Glutamatergic neuron (in vitro differentiated cells): Measurements from ENCODE around the gene USP13. TPM values are rescaled to one million over a fixed set of nuclear protein-coding genes. Genes with fewer than 3 reads are reported as not detected.

ENCODE experiments used
- DNase-seq: peaks from one replicate; pipeline ENCODE4 v3.0.0; 2022
- H3K27ac Mint-ChIP-seq: one replicate; pipeline ENCODE4 v1.8.0; 2020; ENCODE audit warnings: mild to moderate bottlenecking, mixed read lengths, inconsistent platforms; ENCODE audit not compliant: unreplicated experiment
- H3K27me3 Mint-ChIP-seq: one replicate; pipeline ENCODE4 v1.8.0; 2020; ENCODE audit warnings: mild to moderate bottlenecking, moderate library complexity, mixed read lengths, inconsistent platforms; ENCODE audit not compliant: unreplicated experiment
- H3K36me3 Mint-ChIP-seq: one replicate; pipeline ENCODE4 v1.8.0; 2020; ENCODE audit warnings: mild to moderate bottlenecking, mixed read lengths, inconsistent platforms; ENCODE audit not compliant: unreplicated experiment
- H3K4me1 Mint-ChIP-seq: one replicate; pipeline ENCODE4 v1.8.0; 2020; ENCODE audit warnings: mild to moderate bottlenecking, low read depth, mixed read lengths, inconsistent platforms; ENCODE audit not compliant: unreplicated experiment
- H3K4me3 Mint-ChIP-seq: one replicate; pipeline ENCODE4 v1.8.0; 2020; ENCODE audit warnings: mild to moderate bottlenecking, mixed read lengths, inconsistent platforms; ENCODE audit not compliant: unreplicated experiment
- H3K9me3 Mint-ChIP-seq: one replicate; pipeline ENCODE4 v1.8.0; 2020; ENCODE audit warnings: mild to moderate bottlenecking, moderate library complexity, mixed read lengths, inconsistent platforms; ENCODE audit not compliant: unreplicated experiment
- CTCF ChIP-seq: fragments of 200-600 bp; sonication (generic); IDR thresholded peaks from one replicate; pipeline ENCODE4 v1.5.0; 2021; ENCODE audit not compliant: partially characterized antibody, unreplicated experiment
- total RNA-seq: library from RNA; stranded (reverse); fragmentation: NEBNext Ultra II Directional; extraction: Animal tissue kit (Norgen Biotek cat#: 25700); gene quantifications from one replicate; pipeline ENCODE4 v1.2.1, GENCODE V29; 2021; ENCODE audit not compliant: unreplicated experiment

Gene USP13
- total RNA-seq, 1 donor from 2014 or later = 28.5 TPM

- Mint-ChIP-seq H3K27ac (no peak overlapping the region), H3K4me3 (no peak overlapping the region), H3K4me1 (peaks cover 10% of the 10 kb centered on the region), H3K36me3 (peaks cover 5% of the 10 kb centered on the region), H3K9me3 (no peaks in the 10 kb centered on the region), H3K27me3 (peaks cover 2% of the 10 kb centered on the region)
- TF ChIP-seq CTCF = no peak
- DNase-seq = no peak
Measured at GRCh38 chr3:179694731-179695130, 41.9 kb downstream of the USP13 start.

- Mint-ChIP-seq H3K36me3 (peaks cover 5% of the 10 kb centered on the region), H3K4me1 (peaks cover 12% of the 10 kb centered on the region), H3K4me3 (no peak overlapping the region), H3K27ac (no peak overlapping the region), H3K9me3 (peaks cover 2% of the 10 kb centered on the region), H3K27me3 (peaks cover 5% of the 10 kb centered on the region)
- no peak for TF ChIP-seq CTCF
- DNase-seq = no peak
Measured at GRCh38 chr3:179695672-179696313, 43.0 kb downstream of the USP13 start.

GRCh38 chr3:179697736-179698332 is 45.0 kb downstream of the USP13 start:
- Mint-ChIP-seq H3K27me3 (peaks cover 5% of the 10 kb centered on the region), H3K27ac (no peak overlapping the region), H3K9me3 (peaks cover 2% of the 10 kb centered on the region), H3K4me3 (no peak overlapping the region), H3K36me3 (no peaks in the 10 kb centered on the region), H3K4me1 (peaks cover 18% of the 10 kb centered on the region)
- DNase-seq = no peak
- no peak for TF ChIP-seq CTCF

GRCh38 chr3:179700716-179701115 is 47.9 kb downstream of the USP13 start:
- Mint-ChIP-seq H3K9me3 (peaks cover 2% of the 10 kb centered on the region), H3K27ac (no peak overlapping the region), H3K36me3 (no peaks in the 10 kb centered on the region), H3K27me3 (peaks cover 5% of the 10 kb centered on the region), H3K4me1 (peaks cover 23% of the 10 kb centered on the region), H3K4me3 (no peak overlapping the region)
- no peak for TF ChIP-seq CTCF
- no peak for DNase-seq

- Mint-ChIP-seq H3K4me3 (no peak overlapping the region), H3K27ac (peak overlapping the region; percentile 15), H3K36me3 (no peaks in the 10 kb centered on the region), H3K9me3 (peaks cover 2% of the 10 kb centered on the region), H3K4me1 (peaks cover 20% of the 10 kb centered on the region), H3K27me3 (peaks cover 5% of the 10 kb centered on the region)
- no peak for TF ChIP-seq CTCF
- no peak for DNase-seq
Measured at GRCh38 chr3:179701176-179701827, 48.5 kb downstream of the USP13 start.
